ENCODE data around the gene HECW1. TPM values are rescaled to one million over a fixed set of nuclear protein-coding genes. Genes with fewer than 3 reads are reported as not detected.

Gene HECW1
- total and polyA plus RNA-seq, 5 donors: 0.16 TPM; not detected in 4

DNA sequence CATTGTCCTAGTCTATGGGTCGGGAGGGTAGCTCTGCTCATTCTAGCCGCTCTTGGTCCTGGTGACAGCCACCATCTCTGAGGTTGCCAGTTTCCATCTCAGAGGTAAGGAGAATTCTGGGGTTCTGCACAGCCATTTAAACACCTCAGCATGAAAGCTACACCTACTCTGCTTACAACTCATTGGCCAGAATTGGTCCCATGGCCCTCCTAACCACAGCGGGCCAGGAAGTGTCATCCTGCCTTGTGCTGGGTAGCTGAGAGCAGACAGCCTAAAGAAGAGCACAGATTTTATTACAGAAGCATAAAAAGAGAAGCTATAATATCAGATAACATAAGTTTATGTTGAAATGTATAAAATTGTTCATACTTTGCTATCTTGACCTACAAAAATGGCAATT, 152.7 kb downstream of the HECW1 start:
- no peak for DNase-seq
- 92% methylated on average over 3 of the region's 3 CpGs for WGBS
- H3K4me1 ChIP-seq (ENCODE audit: control insufficient read depth, insufficient read depth, low read length): no peaks in the 10 kb centered on the region
- no peak overlapping the region for H3K4me3 ChIP-seq (ENCODE audit: low read length)
- intact Hi-C loops (cut with DNase I): loop anchor here in 2 of 4 donors (10.0 kb wide), 1 partner anchor 320 kb away; no protein-coding TSS in a partner anchor
- no peaks in the 10 kb centered on the region for H3K9me3 ChIP-seq (ENCODE audit: control insufficient read depth, low read length)
- H3K27me3 ChIP-seq (ENCODE audit: control insufficient read depth, insufficient read depth): no peaks in the 10 kb centered on the region
- ATAC-seq: no peak
- no peak overlapping the region for H3K27ac ChIP-seq (ENCODE audit: low read length)

DNA sequence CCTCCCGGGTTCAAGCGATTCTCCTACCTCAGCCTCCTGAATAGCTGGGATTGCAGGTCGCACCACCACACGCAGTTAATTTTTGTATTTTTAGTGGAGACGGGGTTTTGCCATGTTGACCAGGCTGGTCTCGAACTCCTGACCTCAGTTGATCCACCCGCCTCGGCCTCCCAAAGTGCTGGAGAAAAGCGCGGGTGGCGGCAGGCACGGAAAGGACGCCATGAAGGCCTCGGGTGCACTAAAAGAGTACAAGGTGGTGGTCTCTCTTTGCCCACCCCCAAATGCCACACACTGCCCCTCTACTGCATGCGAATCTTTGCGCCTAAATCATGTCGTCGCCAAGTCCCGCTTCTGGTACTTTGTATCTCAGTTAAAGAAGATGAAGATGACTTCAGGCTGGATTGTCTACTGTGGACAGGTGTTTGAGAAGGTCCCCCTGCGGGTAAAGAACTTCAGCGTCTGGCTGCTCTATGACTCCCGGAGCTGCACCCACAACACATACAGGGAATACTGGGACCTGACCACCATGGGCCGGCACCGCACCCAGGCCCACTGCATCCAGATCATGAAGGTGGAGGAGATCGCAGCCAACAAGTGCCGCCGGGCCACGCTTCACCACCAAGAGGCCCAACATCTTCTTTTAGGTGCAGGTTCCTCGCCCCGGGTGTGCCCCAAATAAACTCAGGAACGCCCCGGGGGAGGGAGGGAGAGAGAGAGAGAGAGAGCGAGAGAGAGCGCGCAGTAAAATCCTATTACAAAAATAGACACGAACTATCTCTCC, 161.7 kb downstream of the HECW1 start:
- ATAC-seq (no peak), DNase-seq (no peak)
- Histone ChIP-seq H3K9me3 (ENCODE audit: control insufficient read depth, low read length) (no peaks in the 10 kb centered on the region), H3K4me1 (ENCODE audit: control insufficient read depth, insufficient read depth, low read length) (no peaks in the 10 kb centered on the region), H3K27me3 (ENCODE audit: control insufficient read depth, insufficient read depth) (no peaks in the 10 kb centered on the region), H3K4me3 (ENCODE audit: low read length) (no peak overlapping the region), H3K27ac (ENCODE audit: low read length) (no peak overlapping the region)
- intact Hi-C loops (cut with DNase I): no loop called here
- 95% methylated on average over 36 of the region's 36 CpGs for WGBS

DNA sequence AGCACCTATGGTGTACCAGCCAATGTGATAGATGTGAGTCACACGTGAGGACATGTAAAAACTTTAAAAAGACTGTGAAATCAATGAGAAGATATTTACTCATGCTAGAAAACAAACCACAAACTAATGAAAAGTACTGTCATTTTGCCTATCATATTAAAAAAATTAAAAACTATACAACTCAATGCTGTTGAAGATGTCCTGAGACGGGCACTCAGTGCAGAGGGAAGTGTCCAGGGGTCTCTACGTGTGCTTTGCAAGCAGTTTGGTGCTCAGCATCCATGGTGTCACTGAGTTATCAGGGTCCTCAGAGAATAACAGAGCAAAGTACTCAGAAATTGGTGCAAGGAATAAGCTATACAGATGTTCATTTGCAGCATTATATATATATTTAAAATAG, 162.3 kb downstream of the HECW1 start:
- Histone ChIP-seq H3K4me1 (ENCODE audit: control insufficient read depth, insufficient read depth, low read length) (no peaks in the 10 kb centered on the region), H3K4me3 (ENCODE audit: low read length) (no peak overlapping the region), H3K27me3 (ENCODE audit: control insufficient read depth, insufficient read depth) (no peaks in the 10 kb centered on the region), H3K9me3 (ENCODE audit: control insufficient read depth, low read length) (no peaks in the 10 kb centered on the region), H3K27ac (ENCODE audit: low read length) (no peak overlapping the region)
- WGBS: 79% methylated on average over 3 of the region's 3 CpGs
- ATAC-seq: no peak
- intact Hi-C loops (cut with DNase I): no loop called here
- DNase-seq: no peak

DNA sequence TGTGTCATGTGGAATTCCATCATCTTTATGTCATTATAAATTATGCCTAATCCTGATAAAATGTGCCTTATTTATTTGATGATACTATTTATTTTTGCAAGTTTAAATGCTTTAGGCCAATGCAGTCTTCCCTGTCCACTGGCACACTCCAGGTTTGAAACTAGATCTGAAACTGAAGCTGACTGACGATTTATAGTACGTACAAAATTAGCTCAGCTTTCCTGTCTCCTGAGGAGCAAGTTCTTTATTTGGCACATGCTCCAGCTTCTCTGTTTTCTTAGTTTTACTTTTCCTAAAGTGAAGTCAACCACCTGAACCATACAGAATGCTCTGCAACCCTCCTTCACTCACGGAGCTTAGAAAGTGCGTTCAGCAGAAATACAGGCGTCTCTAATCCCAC, 164.1 kb downstream of the HECW1 start:
- Histone ChIP-seq H3K4me3 (ENCODE audit: low read length) (no peak overlapping the region), H3K9me3 (ENCODE audit: control insufficient read depth, low read length) (no peaks in the 10 kb centered on the region), H3K27ac (ENCODE audit: low read length) (no peak overlapping the region), H3K27me3 (ENCODE audit: control insufficient read depth, insufficient read depth) (no peaks in the 10 kb centered on the region), H3K4me1 (ENCODE audit: control insufficient read depth, insufficient read depth, low read length) (no peaks in the 10 kb centered on the region)
- ATAC-seq (no peak), DNase-seq (no peak)
- whole genome bisulfite sequencing: 58% methylated on average over 5 of the region's 5 CpGs
- intact Hi-C loops (cut with DNase I): no loop called here

DNA sequence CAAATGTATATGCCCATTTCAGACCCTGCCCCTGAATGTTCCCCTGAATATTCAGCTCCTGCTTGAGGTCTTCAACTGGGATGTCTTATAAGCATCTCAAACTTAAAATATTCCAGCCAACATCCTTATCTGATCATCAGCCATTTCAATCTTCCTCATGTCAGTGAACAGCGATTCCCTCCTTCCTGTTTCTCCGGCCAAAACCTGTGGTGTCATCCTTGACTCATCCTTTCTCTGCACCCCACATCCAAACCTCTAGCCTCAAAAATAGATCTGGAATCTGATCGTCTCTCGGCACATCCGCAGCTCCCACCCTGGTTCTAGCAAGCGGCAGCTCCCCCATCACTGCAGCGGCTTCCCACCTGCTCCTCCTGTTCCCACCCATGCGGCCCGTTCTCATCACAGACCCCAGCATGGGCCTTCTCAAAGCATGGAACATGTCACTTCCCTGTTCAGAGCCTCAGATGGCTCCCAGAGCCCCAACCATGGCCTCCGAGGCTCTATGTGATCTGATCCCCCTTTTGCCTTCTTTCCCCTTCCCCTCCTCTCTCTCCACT, 165.7 kb downstream of the HECW1 start:
- Histone ChIP-seq H3K4me1 (ENCODE audit: control insufficient read depth, insufficient read depth, low read length) (no peaks in the 10 kb centered on the region), H3K27ac (ENCODE audit: low read length) (no peak overlapping the region), H3K9me3 (ENCODE audit: control insufficient read depth, low read length) (no peaks in the 10 kb centered on the region), H3K27me3 (ENCODE audit: control insufficient read depth, insufficient read depth) (no peaks in the 10 kb centered on the region), H3K4me3 (ENCODE audit: low read length) (no peak overlapping the region)
- 77% methylated on average over 10 of the region's 10 CpGs for WGBS
- intact Hi-C loops (cut with DNase I): no loop called here
- DNase-seq: no peak
- ATAC-seq: no peak

DNA sequence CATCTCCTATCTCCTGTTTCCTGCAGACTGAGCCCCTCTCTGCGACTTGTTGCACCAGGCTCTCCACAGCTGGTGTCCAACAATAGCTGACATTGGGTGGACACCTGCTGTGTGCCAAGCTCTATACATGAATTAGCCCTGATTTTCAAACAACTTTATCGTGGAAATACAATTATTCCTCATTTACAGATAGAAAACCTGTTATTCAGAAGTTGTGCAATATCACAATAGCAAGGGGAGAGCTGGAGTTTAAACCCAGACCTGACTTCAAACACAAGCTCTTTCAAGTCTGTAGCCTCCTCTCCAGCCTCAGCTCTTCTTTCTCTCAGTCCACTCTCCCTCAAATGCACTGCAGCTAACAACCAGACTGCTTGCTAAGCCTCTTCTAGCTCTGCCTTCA, 168.8 kb downstream of the HECW1 start:
- intact Hi-C loops (cut with DNase I): no loop called here
- ATAC-seq: no peak
- DNase-seq: no peak
- no peaks in the 10 kb centered on the region for H3K9me3 ChIP-seq (ENCODE audit: control insufficient read depth, low read length)
- no peaks in the 10 kb centered on the region for H3K4me1 ChIP-seq (ENCODE audit: control insufficient read depth, insufficient read depth, low read length)
- no peak overlapping the region for H3K4me3 ChIP-seq (ENCODE audit: low read length)
- WGBS: 47% methylated on average over 2 of the region's 2 CpGs
- no peak overlapping the region for H3K27ac ChIP-seq (ENCODE audit: low read length)
- no peaks in the 10 kb centered on the region for H3K27me3 ChIP-seq (ENCODE audit: control insufficient read depth, insufficient read depth)

DNA sequence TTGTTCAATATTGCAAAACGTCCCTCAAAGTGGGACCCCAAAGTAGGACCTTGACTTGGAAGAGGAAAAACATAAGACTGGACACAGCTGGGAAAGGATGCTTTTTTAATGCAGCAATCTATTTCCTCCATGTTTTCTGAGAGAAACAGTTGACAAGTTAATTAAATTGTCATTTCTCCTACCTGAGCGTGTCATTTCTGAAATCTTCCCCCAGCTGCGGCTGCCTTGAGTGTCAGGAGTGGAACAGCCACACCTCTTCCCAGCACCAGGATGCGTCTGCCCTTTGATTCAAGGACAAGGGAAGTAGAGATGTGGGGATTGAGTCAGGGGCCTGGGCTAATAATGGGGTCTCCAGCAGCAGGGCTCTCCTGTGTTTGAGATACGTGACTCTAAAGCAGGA, 171.3 kb downstream of the HECW1 start:
- H3K27me3 ChIP-seq (ENCODE audit: control insufficient read depth, insufficient read depth): no peaks in the 10 kb centered on the region
- intact Hi-C loops (cut with DNase I): no loop called here
- ATAC-seq (no peak), DNase-seq (no peak)
- H3K9me3 ChIP-seq (ENCODE audit: control insufficient read depth, low read length): no peaks in the 10 kb centered on the region
- H3K4me1 ChIP-seq (ENCODE audit: control insufficient read depth, insufficient read depth, low read length): no peaks in the 10 kb centered on the region
- no peak overlapping the region for H3K4me3 ChIP-seq (ENCODE audit: low read length)
- WGBS: 80% methylated on average over 5 of the region's 5 CpGs
- no peak overlapping the region for H3K27ac ChIP-seq (ENCODE audit: low read length)

DNA sequence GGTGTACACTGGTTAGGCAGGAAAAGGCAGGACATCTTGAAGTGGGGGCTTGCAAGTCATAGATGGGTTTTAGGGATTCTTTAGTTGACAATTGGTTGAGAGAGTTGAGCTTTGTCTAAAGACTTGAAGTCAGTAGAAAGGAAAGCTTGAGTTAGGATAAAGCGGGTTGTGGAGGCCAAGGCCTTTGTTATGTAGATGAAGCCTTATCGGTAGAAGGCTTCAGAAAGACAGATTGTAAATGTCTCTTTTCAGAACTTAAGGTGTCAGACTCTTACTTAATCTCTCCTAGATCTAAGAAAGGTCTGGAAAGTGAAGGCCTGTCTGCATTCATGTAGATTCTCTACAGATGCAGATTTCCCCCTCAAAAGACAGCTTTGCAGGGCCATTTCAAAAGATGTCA, 177.4 kb downstream of the HECW1 start:
- Histone ChIP-seq H3K4me1 (ENCODE audit: control insufficient read depth, insufficient read depth, low read length) (no peaks in the 10 kb centered on the region), H3K27ac (ENCODE audit: low read length) (no peak overlapping the region), H3K4me3 (ENCODE audit: low read length) (no peak overlapping the region), H3K27me3 (ENCODE audit: control insufficient read depth, insufficient read depth) (no peaks in the 10 kb centered on the region), H3K9me3 (ENCODE audit: control insufficient read depth, low read length) (no peaks in the 10 kb centered on the region)
- ATAC-seq (no peak), DNase-seq (no peak)
- WGBS: 74% methylated on average over 2 of the region's 2 CpGs
- intact Hi-C loops (cut with DNase I): no loop called here

DNA sequence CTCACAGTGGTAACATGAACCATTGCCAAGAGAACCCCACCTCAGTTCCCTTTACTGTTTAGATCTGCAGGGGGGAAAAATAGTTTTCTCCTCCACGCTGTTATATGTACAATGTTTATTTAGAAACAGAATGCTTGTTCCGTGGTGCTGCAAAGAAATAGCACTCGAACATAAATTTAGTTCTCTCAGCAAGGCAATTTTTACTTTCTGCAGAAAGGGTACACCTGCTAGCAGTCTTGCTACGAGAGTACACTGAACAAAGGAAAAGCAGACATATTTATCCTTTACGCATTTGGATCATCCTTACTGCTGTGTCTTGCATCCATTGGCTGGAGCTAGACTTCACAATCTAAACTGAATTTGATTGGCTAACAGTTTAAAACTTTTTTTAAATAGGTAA, 178.5 kb downstream of the HECW1 start:
- H3K4me1 ChIP-seq (ENCODE audit: control insufficient read depth, insufficient read depth, low read length): no peaks in the 10 kb centered on the region
- 90% methylated on average over 5 of the region's 5 CpGs for WGBS
- no peak overlapping the region for H3K4me3 ChIP-seq (ENCODE audit: low read length)
- DNase-seq (no peak), ATAC-seq (no peak)
- intact Hi-C loops (cut with DNase I): no loop called here
- no peaks in the 10 kb centered on the region for H3K9me3 ChIP-seq (ENCODE audit: control insufficient read depth, low read length)
- H3K27me3 ChIP-seq (ENCODE audit: control insufficient read depth, insufficient read depth): no peaks in the 10 kb centered on the region
- no peak overlapping the region for H3K27ac ChIP-seq (ENCODE audit: low read length)

DNA sequence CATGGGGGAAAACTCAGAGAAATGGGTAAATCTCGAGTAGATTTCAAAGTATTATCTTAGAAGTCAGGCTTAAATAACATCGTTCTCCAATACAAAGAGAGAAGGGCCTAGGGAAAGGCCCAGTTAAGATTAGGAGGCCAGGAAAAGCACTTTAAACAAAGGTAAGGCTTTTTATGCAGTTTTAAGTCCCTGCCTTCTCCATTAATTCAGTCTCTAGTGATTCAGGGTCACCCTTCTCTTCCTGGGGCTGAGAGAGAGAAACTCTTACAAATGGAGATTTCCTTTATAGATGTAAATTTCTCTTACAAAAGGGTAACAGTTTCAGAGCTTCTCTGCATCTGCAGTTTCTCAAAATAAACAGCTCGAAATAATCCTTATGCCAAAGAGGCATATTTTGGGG, 179.3 kb downstream of the HECW1 start:
- Histone ChIP-seq H3K4me3 (ENCODE audit: low read length) (no peak overlapping the region), H3K4me1 (ENCODE audit: control insufficient read depth, insufficient read depth, low read length) (no peaks in the 10 kb centered on the region), H3K9me3 (ENCODE audit: control insufficient read depth, low read length) (no peaks in the 10 kb centered on the region), H3K27ac (ENCODE audit: low read length) (no peak overlapping the region), H3K27me3 (ENCODE audit: control insufficient read depth, insufficient read depth) (no peaks in the 10 kb centered on the region)
- intact Hi-C loops (cut with DNase I): no loop called here
- 78% methylated on average over 3 of the region's 3 CpGs for WGBS
- no peak for ATAC-seq
- no peak for DNase-seq

DNA sequence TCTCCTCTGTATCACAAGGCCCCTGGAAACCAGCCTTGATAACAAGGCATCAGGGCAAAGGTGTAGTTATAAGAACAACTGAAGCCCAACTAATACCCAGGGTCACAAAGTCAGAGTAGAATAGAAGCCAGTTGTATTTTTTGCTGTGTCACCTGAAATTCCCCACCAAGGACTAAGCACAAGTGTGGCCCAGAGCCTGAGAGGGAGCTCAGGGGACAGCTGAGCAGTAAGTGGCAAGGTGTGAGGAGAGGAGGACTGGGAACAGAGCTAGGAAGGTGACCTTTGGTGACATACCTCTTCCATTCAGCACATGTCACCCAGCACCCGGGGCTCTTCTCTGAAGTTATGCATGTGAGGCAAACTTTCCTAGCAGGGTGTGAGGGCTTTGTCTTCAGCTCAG, 179.9 kb downstream of the HECW1 start:
- 76% methylated on average over 1 of the region's 1 CpG for WGBS
- no peaks in the 10 kb centered on the region for H3K27me3 ChIP-seq (ENCODE audit: control insufficient read depth, insufficient read depth)
- no peaks in the 10 kb centered on the region for H3K9me3 ChIP-seq (ENCODE audit: control insufficient read depth, low read length)
- no peaks in the 10 kb centered on the region for H3K4me1 ChIP-seq (ENCODE audit: control insufficient read depth, insufficient read depth, low read length)
- no peak overlapping the region for H3K4me3 ChIP-seq (ENCODE audit: low read length)
- intact Hi-C loops (cut with DNase I): no loop called here
- DNase-seq: no peak
- no peak overlapping the region for H3K27ac ChIP-seq (ENCODE audit: low read length)
- no peak for ATAC-seq

Data from right cardiac atrium (tissue), 5 donors.